ENCODE data around the gene CDC42BPB. TPM values are rescaled to one million over a fixed set of nuclear protein-coding genes. Genes with fewer than 3 reads are reported as not detected.

The CDC42BPB gene
- total RNA-seq, 1 experiment from 2014 or later, result 45.0 TPM

Other genes with a start within 250 kb of the CDC42BPB start
- 0.13 TPM in 1 of 2 replicates, not detected in the other for gene AMN, start 134.9 kb downstream of the CDC42BPB start, total RNA-seq (2014; rRNA removed; shearing (Covaris generic))
- not detected in 2 replicates for gene LBHD2, start 26.7 kb upstream of the CDC42BPB start, total RNA-seq (2014; rRNA removed; shearing (Covaris generic))
- gene EXOC3L4, start 37.2 kb upstream of the CDC42BPB start, total RNA-seq (2014; rRNA removed; shearing (Covaris generic)), result not detected in 2 replicates
- gene TNFAIP2, start 65.9 kb upstream of the CDC42BPB start, total RNA-seq (2014; rRNA removed; shearing (Covaris generic)), result 0.29 TPM in 1 of 2 replicates, not detected in the other